ENCODE results near the gene CCNDBP1. TPM values are rescaled to one million over a fixed set of nuclear protein-coding genes. Genes with fewer than 3 reads are reported as not detected.

CCNDBP1 gene
- total RNA-seq, result 70.6 and 81.2 TPM in 2 replicates

GRCh38 chr15:43185157-43186002 lies at the start of gene CCNDBP1:
CCNDBP1 (plus strand) TSS chr15:43185403; CDS start chr15:43185499, 96 bp downstream.

GRCh38 chr15:43220991-43221403 lies 35.8 kb downstream of the CCNDBP1 start, which contains the start of gene EPB42:
EPB42 (minus strand) TSS chr15:43221018; CDS start chr15:43220825, 193 bp downstream.

Other genes starting within 250 kb of the CCNDBP1 start
- 31.2 and 44.3 TPM in 2 replicates for gene UBR1, start 79.4 kb upstream of the CCNDBP1 start, total RNA-seq
- 15.4 and 18.2 TPM in 2 replicates for gene TMEM62, start 51.8 kb upstream of the CCNDBP1 start, total RNA-seq
- gene EPB42, start 35.6 kb downstream of the CCNDBP1 start, total RNA-seq, result not detected in 2 replicates
- not detected in 2 replicates for gene TGM5, start 81.5 kb downstream of the CCNDBP1 start, total RNA-seq
- not detected in 2 replicates for gene TGM7, start 116.9 kb downstream of the CCNDBP1 start, total RNA-seq
- 7.5 and 9.2 TPM in 2 replicates for gene LCMT2, start 145.2 kb downstream of the CCNDBP1 start, total RNA-seq
- gene ZSCAN29, start 185.6 kb downstream of the CCNDBP1 start, total RNA-seq, result 25.8 and 26.0 TPM in 2 replicates
- 10.5 and 13.6 TPM in 2 replicates for gene TUBGCP4, start 185.7 kb downstream of the CCNDBP1 start, total RNA-seq